Hematopoietic multipotent progenitor cell treated with erythropoietin and hydrocortisone succinate and interleukin-3 and kit ligand, for 6 days (in vitro differentiated cells): ENCODE data around the gene PLBD2.

Experiments
- DNase-seq: peaks from one replicate; pipeline ENCODE4 v3.0.0-alpha.2; 2015

Gene PLBD2

GRCh38 chr12:113397497-113398197 is 39.3 kb downstream of the PLBD2 start:
- DNase-seq, result no peak

DNA sequence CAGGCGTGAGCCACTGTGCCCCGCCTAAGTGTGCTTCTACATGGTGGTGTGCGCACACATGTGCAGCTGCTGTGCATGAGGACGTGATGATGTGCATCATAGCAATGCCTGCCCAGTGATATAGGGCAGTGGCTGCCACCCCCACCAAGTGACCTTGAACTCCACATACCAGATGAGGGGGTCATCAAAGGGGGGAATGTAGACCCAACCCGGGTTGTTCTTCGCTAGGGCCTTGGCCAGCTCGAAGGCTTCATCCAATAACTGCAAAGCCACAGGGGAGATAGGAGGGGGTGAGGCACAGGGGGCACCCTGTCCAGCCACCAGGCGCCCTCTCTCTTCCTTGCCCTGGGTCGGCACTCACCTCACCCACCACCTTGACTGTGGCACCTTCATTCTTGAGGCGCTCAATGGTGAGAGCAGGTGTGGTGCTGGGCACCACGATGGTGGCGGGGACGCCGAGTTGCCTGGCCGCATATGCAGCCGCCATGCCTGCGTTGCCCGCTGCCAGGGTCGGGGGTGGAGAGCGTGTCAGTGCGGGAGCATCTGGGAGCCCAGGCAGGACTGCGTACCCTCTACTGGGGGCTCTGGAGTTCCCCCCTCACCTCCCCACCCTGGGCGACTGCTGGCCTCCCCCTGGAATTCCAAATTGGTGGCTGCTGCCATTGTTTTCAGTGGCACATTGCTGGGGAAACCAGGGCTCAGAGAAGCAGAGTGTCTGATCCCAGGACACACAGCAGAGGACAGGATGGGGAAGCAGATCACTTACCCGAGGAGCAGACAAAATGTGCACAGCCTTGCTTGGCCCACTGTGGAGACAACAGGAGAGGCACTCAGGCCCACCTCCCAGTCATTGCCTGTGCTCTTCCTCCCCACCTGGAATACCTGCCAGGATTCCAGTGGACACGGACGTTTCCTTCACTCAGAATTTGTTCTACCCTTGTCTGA is 40.2 kb downstream of the PLBD2 start:
- DNase-seq, result no peak

DNA sequence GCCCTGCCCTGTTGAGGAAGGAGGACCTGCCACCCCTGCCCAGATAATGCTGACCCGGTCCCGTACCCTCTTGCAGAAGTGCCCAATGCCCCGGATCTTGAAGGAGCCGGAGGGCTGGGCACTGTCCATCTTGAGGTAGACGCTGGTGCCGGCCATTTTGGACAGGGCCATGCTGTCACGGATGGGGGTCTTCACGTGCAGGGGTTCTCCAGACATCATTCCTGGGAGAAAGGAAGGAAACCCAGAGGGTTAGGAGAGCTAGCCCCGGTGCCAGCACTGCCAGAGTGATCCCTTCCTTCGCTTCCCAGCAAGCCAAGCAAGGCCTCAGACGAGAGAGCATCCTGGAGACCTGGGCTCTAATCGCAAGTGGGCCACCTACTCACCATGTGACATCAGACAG is 41.1 kb downstream of the PLBD2 start:
- no peak for DNase-seq

- no peak for DNase-seq
These were observed 42.0 kb downstream of the PLBD2 start for GRCh38 chr12:113400362-113400761.

DNA sequence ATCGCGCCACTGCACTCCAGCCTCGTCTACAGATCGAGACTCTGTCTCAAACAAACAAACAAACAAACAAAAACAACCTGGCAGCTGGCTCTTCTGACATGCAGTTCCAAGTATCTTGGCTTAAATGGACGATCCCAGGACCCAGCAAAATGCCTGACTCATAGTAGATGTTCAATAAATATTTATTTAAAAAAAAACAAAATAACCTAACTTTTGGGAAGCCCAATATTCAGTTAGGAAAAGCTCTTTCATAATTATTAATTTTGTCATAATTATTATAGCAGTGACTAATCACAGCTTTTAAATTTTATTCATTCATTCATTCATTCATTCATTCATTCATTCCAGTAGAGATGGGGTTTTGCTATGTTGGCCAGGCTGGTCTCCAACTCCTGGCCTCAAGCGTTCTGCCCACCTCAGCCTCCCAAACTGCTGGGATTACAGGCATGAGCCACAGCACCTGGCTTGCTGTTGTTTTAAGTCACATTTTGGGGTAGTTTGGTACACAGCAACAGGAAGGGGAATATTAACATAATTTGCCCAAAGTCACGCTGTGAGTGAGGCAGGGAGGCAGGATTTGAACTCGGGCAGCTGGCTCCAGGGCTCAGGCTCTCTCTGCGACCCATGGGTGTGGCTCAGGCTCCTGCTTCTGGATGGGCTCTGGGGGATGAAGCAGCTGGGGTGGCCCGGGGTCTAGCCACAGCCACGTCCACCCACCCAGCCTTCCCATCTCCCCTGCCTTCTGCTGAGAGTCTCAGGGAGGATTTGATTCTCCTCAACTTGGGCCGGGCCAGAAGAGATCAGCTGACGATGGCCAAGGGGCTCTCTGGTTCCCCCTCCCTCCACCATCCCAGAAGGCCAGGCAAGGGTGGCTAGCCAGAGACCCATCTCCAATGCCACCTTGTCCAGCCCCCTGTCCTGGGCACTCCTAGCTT is 42.9 kb downstream of the PLBD2 start:
- no peak for DNase-seq

- no peak for DNase-seq
These were observed 44.3 kb downstream of the PLBD2 start for GRCh38 chr12:113402586-113403260.

GRCh38 chr12:113403435-113404415 is 45.3 kb downstream of the PLBD2 start, which contains the start of gene SDS:
TSS of gene SDS (minus strand) at chr12:113403887. CDS start at chr12:113399708, 4,179 bp downstream.
- DNase-seq, result peak; percentile 64

- no peak for DNase-seq
These were observed 47.3 kb downstream of the PLBD2 start for GRCh38 chr12:113405694-113406093.

- peak; percentile 25 for DNase-seq
These were observed 49.7 kb downstream of the PLBD2 start for GRCh38 chr12:113407931-113408600.

DNA sequence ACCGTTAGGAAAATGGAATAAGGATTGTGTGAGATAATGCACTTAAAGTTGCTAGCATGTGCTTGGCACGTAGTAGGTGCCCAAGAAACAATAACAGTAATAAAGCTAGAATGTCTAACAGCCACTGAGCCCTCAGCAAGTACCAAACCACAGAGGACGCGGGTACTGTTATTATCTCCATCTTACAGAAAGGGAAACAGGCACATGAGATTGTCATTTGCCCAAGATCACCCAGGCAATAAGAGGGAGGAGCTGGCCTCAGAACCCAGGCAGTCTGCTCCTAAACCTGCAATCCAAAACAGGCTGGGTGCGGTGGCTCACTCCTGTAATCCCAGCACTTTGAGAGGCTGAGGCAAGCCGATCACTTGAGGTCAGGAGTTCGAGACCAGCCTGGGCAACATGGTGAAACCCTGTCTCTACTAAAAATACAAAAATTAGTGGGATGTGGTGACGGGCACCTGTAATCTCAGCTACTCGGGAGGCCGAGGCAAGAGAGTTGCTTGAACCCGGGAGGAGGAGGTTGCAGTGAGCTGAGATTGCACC is 50.4 kb downstream of the PLBD2 start:
- DNase-seq, result peak; percentile 70

DNA sequence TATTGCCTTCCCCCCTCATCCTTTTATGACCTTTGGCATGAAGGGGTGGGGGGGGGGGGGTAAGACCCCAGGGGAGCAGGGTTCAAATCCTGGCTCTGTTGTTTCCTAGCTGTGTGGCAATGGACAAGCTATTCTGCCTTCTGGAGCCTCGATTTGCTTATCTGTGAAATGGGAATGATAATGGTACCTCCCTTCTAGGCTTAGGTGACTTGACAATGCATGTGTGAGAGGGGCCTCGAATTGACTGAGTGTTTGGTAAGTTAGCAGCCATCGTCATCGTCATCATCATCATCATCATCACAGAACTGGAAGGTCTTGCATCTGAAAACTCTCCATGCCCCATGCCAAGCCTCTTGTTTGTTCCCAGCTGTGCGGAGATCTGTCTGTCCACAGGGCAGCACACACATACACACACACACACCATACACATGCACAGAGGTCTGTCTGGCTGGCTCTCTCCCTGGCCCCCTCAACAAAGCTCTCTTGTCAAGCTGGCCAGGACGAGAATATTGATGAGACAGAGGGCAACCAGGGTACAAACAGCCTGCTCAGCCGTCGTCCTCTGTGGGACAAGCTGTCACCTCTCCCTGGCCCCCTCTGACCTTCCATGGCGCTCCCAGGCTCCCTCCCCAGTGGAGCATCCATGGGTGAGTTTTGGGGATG is 51.2 kb downstream of the PLBD2 start:
- no peak for DNase-seq

DNA sequence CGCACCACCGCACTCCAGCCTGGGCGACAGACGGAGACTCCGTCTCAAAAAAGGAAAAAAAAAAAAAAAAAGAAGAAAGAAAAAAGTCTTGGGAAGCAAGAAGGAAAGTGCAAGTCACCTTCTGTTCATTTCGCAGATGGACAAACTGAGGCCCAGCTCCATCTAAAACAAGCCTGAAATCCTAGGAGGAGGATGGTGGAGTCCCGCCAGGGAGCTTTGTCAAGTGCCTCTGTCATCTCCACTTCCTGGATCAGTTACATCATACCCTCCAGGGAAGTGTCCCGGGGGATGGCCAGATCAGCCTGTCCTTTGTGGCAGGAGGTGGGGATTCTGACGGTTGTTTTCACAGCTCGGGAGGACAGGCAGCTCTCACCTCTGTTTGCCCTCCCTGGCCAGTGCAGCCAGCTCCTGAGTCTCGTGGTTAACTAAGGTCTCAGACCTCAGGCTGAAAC is 55.1 kb downstream of the PLBD2 start:
- no peak for DNase-seq

- no peak for DNase-seq
These were observed 56.2 kb downstream of the PLBD2 start for GRCh38 chr12:113414519-113415038.

GRCh38 chr12:113416091-113416754 is 57.8 kb downstream of the PLBD2 start:
- peak; percentile 63 for DNase-seq

- no peak for DNase-seq
These were observed 60.0 kb downstream of the PLBD2 start for GRCh38 chr12:113418213-113418879.

DNA sequence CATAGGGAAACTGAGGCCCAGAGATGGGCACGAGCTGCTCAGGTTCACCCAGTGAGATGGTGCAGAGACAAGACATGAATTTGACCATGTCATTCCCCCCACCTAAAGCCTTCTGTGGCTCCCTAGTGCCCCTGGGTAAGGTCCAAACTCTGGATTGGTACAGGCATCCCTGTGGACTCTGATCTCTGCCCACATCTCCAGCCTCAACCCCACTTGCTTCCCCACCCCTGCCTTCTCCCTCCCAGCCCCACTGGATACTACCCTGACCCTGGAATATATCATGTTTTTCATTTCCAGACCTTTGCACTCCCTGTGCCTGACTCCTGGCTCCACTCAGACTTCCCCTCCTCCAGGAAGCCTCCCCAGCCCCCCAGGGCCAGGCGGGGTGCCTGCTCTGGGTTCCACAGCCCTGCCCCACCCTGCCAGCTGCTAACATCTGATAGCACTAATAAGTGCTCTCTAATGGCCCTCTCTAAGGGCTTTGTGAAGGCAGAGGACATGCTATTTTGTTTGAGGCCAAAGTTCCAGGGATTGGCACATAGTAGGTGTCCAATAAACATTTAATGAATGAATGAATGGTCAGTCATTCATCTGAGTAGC is 62.7 kb downstream of the PLBD2 start:
- peak; percentile 95 for DNase-seq
